GM19467 (cell line): Measurements from ENCODE around the gene TBC1D3K.
"Not testable (repeated sequence)": the region's sequence is repeated elsewhere in the genome, so short reads cannot be mapped to it uniquely, and the experiment has no call there.

Experiments
- ATAC-seq: cut with Tn5 transposase; IDR thresholded peaks from one replicate; pipeline ENCODE4 v1.9.1; 2021; ENCODE audit warnings: mild to moderate bottlenecking, moderate library complexity; ENCODE audit not compliant: unreplicated experiment

Gene TBC1D3K

GRCh38 chr17:37924115-37924514, at the start of gene TBC1D3K:
TSS of gene TBC1D3K (plus strand) at chr17:37924415. CDS start at chr17:37926000, 1,585 bp downstream.
- ATAC-seq: not testable (repeated sequence)

- ATAC-seq: no peak
These were observed 39.7 kb upstream of the TBC1D3K start for GRCh38 chr17:37884516-37884915.

- ATAC-seq: no peak
These were observed 39.1 kb upstream of the TBC1D3K start for GRCh38 chr17:37885136-37885535.

GRCh38 chr17:37888881-37889280, 35.3 kb upstream of the TBC1D3K start:
- no peak for ATAC-seq

- not testable (repeated sequence) for ATAC-seq
These were observed 27.3 kb upstream of the TBC1D3K start for GRCh38 chr17:37896961-37897360.
